Measurements from ENCODE around the gene HTT. TPM values are rescaled to one million over a fixed set of nuclear protein-coding genes. Genes with fewer than 3 reads are reported as not detected.

The HTT gene
- total and polyA plus RNA-seq, 8 donors: 34.5 to 75.9 (median 43.5) TPM

GRCh38 chr4:3196670-3197359 lies 122.3 kb downstream of the HTT start:
- no peak for TF ChIP-seq CTCF (IDR thresholded peaks at IDR 0.05)
- Histone ChIP-seq H3K27ac (no peak overlapping the region), H3K4me1 (peaks cover 4 to 12% of the 10 kb centered on the region in 2 donors), H3K36me3 (peaks cover 0 to 84% of the 10 kb centered on the region in 2 donors), H3K9me3 (no peaks in the 10 kb centered on the region), H3K27me3 (no peaks in the 10 kb centered on the region), H3K4me3 (no peak overlapping the region)
- ATAC-seq: no peak
- intact Hi-C loops (cut with DNase I): loop anchor here in 1 of 2 donors (10.0 kb wide), 1 partner anchor 248 kb away; the partner anchor contains the start of gene HGFAC
- no peak for DNase-seq

GRCh38 chr4:3197366-3198105 lies 123.1 kb downstream of the HTT start:
- peaks cover 11 to 15% of the 10 kb centered on the region in 2 donors for H3K4me1 ChIP-seq
- ATAC-seq: no peak
- no peaks in the 10 kb centered on the region for H3K27me3 ChIP-seq
- intact Hi-C loops (cut with DNase I): loop anchor here in 1 of 2 donors (10.0 kb wide), 1 partner anchor 247 kb away; the partner anchor contains the start of gene HGFAC
- TF ChIP-seq CTCF (IDR thresholded peaks at IDR 0.05): no peak
- H3K36me3 ChIP-seq: peaks cover 0 to 77% of the 10 kb centered on the region in 2 donors
- no peaks in the 10 kb centered on the region for H3K9me3 ChIP-seq
- no peak overlapping the region for H3K4me3 ChIP-seq
- DNase-seq: no peak
- H3K27ac ChIP-seq: no peak overlapping the region

GRCh38 chr4:3198906-3199305 lies 124.4 kb downstream of the HTT start:
- peaks cover 0 to 73% of the 10 kb centered on the region in 2 donors for H3K36me3 ChIP-seq
- DNase-seq (no peak), ATAC-seq (no peak)
- intact Hi-C loops (cut with DNase I): loop anchor here in 1 of 2 donors (10.0 kb wide), 1 partner anchor 246 kb away; the partner anchor contains the start of gene HGFAC
- no peak for TF ChIP-seq CTCF (IDR thresholded peaks at IDR 0.05)
- no peaks in the 10 kb centered on the region for H3K27me3 ChIP-seq
- H3K4me1 ChIP-seq: peaks cover 15 to 24% of the 10 kb centered on the region in 2 donors
- H3K4me3 ChIP-seq: no peak overlapping the region
- no peaks in the 10 kb centered on the region for H3K9me3 ChIP-seq
- H3K27ac ChIP-seq: peak overlapping the region in 1 of 2 donors; percentile 23

GRCh38 chr4:3199653-3200422 lies 125.4 kb downstream of the HTT start:
- no peak overlapping the region for H3K4me3 ChIP-seq
- H3K4me1 ChIP-seq: peaks cover 15 to 28% of the 10 kb centered on the region in 2 donors
- H3K27me3 ChIP-seq: no peaks in the 10 kb centered on the region

More at GRCh38 chr4:3199653-3200422, 125.4 kb downstream of the HTT start:
- TF ChIP-seq CTCF (IDR thresholded peaks at IDR 0.05): no peak
- Histone ChIP-seq H3K27ac (peak overlapping the region in 1 of 2 donors; percentile 24), H3K36me3 (peaks cover 0 to 72% of the 10 kb centered on the region in 2 donors), H3K9me3 (no peaks in the 10 kb centered on the region)
- ATAC-seq (peak; percentile 16), DNase-seq (peak in 2 of 4 donors; percentile 53 to 54)
- intact Hi-C loops (cut with DNase I): loop anchor here in 1 of 2 donors (10.0 kb wide), 1 partner anchor 245 kb away; the partner anchor contains the start of gene HGFAC

All from left lung (tissue), 10 donors.